CD4-positive, alpha-beta T cell (primary cell): ENCODE data around the gene KCNH1. TPM values are rescaled to one million over a fixed set of nuclear protein-coding genes. Genes with fewer than 3 reads are reported as not detected.

Experiments used
- ATAC-seq: fragments of 200-7000 bp; cut with Tn5 transposase; one replicate; pipeline ENCODE4 v1.10.0; 2022; ENCODE audit warnings: mild to moderate bottlenecking; ENCODE audit not compliant: poor library complexity
- CTCF ChIA-PET: fragments of 350-600 bp; sonication (Branson Sonifier 250); formaldehyde crosslinking; loops from one replicate; lab custom pipeline; 2021; ENCODE audit warnings: antibody characterized with exemption, inconsistent platforms; lab: Charles Lee
- POLR2A ChIA-PET: fragments of 350-600 bp; sonication (Branson Sonifier 250); formaldehyde crosslinking; loops from one replicate; lab custom pipeline; 2021; ENCODE audit warnings: antibody characterized with exemption, inconsistent platforms; lab: Charles Lee
- DNase-seq, 14 experiments: peaks; one replicate each; pipeline ENCODE4 v3.0.0-alpha.2; 2013 to 2020; ENCODE audit warnings: mixed read lengths in 2 of 14
- H3K27ac ChIP-seq, 2 donors: one replicate each; pipeline versions ENCODE4 v1.5.1 to v1.7.0; 2013; ENCODE audit warnings: low read length in 2 of 2, low read depth in 1 of 2, mild to moderate bottlenecking in 1 of 2
- H3K27me3 ChIP-seq, 2 experiments: 1 replicate in 1 of 2; 2 replicates in 1 of 2; pipeline versions ENCODE4 v1.6.1 to v1.7.0; 2013; ENCODE audit warnings: low read length in 2 of 2, control low read depth in 1 of 2, mild to moderate bottlenecking in 1 of 2, moderate library complexity in 1 of 2; ENCODE audit not compliant: insufficient read depth in 2 of 2, control insufficient read depth in 1 of 2
- H3K36me3 ChIP-seq: one replicate; pipeline ENCODE4 v1.6.1; 2013; ENCODE audit warnings: low read length, control low read depth; ENCODE audit not compliant: insufficient read depth
- H3K4me1 ChIP-seq: one replicate; pipeline ENCODE4 v1.6.1; 2013; ENCODE audit warnings: low read length, control low read depth; ENCODE audit not compliant: insufficient read depth
- H3K4me3 ChIP-seq: one replicate; pipeline ENCODE4 v1.5.1; 2013; ENCODE audit warnings: mild to moderate bottlenecking, low read length, moderate library complexity
- H3K9me3 ChIP-seq, 2 experiments: 1 replicate in 1 of 2; 2 replicates in 1 of 2; pipeline versions ENCODE4 v1.6.1 to v1.7.0; 2013; ENCODE audit warnings: low read length in 2 of 2, mild to moderate bottlenecking in 2 of 2, control low read depth in 1 of 2, moderate library complexity in 1 of 2; ENCODE audit not compliant: control insufficient read depth in 1 of 2, insufficient read depth in 1 of 2
- H3K27ac Mint-ChIP-seq: one replicate; pipeline ENCODE4 v1.8.0; 2020; ENCODE audit warnings: mixed read lengths
- H3K27me3 Mint-ChIP-seq: one replicate; pipeline ENCODE4 v1.8.0; 2021; ENCODE audit warnings: mixed read lengths
- H3K36me3 Mint-ChIP-seq: one replicate; pipeline ENCODE4 v1.8.0; 2021; ENCODE audit warnings: low read depth, mixed read lengths
- H3K4me1 Mint-ChIP-seq: one replicate; pipeline ENCODE4 v1.8.0; 2021; ENCODE audit warnings: low read depth, mixed read lengths
- H3K4me3 Mint-ChIP-seq: one replicate; pipeline ENCODE4 v1.8.0; 2020; ENCODE audit warnings: mild to moderate bottlenecking, mixed read lengths
- H3K9me3 Mint-ChIP-seq: one replicate; pipeline ENCODE4 v1.8.0; 2020; ENCODE audit warnings: mixed read lengths
- intact Hi-C, 2 experiments: fragments of 100-400 bp; cut with DNase I in 1 of 2; cut with micrococcal nuclease in 1 of 2; formaldehyde crosslinking; loops; one replicate each; pipeline versions ENCODE4 v1.15.1 to v1.9.0; 2023 to 2025; cut with DNase I, micrococcal nuclease
- total RNA-seq, 174 experiments: library from RNA in 2 of 174; stranded (reverse) in 2 of 174; gene quantifications; one replicate each; pipeline ENCODE4 v1.2.3 and lab custom pipeline; 2021 to 2026
- TF ChIP-seq, protein P1 (sequence below): fragments of 200-600 bp; IDR thresholded peaks from one replicate; pipeline ENCODE4 v1.8.0; 2022; ENCODE audit warnings: antibody characterized with exemption, mild to moderate bottlenecking

KCNH1 gene
- total RNA-seq, 2 experiments from 2014 or later, result not detected

DNA sequence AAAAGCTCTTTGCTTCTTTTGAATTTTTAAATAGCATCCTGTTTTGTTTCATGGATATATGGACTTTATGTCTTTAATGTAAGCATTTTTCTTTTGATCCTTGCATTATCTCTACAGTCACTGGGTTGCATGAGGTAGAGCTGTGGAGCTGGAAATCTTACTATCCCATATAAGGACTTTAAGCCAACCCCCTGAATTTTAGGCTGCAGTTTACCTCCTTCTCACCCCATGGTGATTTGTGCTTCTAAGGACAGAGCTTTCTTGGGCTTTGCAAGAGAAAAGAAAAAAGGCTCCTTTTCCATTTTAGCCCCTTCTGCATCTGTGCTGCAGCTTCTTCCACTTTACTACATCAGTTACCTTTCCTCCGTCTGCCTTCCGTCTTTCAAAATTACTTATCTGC lies 431.4 kb downstream of the KCNH1 start:
- Histone ChIP-seq H3K4me1 (no peaks in the 10 kb centered on the region), H3K36me3 (no peaks in the 10 kb centered on the region), H3K27me3 (no peaks in the 10 kb centered on the region), H3K9me3 (peaks cover 0 to 4% of the 10 kb centered on the region in 2 experiments), H3K4me3 (no peak overlapping the region), H3K27ac (no peak overlapping the region)
- Mint-ChIP-seq H3K27me3 (no peaks in the 10 kb centered on the region), H3K27ac (no peak overlapping the region), H3K36me3 (no peaks in the 10 kb centered on the region), H3K9me3 (no peaks in the 10 kb centered on the region), H3K4me3 (no peak overlapping the region), H3K4me1 (no peaks in the 10 kb centered on the region)
- ATAC-seq (no peak), DNase-seq (no peak)
- TF ChIP-seq, protein P1, sequence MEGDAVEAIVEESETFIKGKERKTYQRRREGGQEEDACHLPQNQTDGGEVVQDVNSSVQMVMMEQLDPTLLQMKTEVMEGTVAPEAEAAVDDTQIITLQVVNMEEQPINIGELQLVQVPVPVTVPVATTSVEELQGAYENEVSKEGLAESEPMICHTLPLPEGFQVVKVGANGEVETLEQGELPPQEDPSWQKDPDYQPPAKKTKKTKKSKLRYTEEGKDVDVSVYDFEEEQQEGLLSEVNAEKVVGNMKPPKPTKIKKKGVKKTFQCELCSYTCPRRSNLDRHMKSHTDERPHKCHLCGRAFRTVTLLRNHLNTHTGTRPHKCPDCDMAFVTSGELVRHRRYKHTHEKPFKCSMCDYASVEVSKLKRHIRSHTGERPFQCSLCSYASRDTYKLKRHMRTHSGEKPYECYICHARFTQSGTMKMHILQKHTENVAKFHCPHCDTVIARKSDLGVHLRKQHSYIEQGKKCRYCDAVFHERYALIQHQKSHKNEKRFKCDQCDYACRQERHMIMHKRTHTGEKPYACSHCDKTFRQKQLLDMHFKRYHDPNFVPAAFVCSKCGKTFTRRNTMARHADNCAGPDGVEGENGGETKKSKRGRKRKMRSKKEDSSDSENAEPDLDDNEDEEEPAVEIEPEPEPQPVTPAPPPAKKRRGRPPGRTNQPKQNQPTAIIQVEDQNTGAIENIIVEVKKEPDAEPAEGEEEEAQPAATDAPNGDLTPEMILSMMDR, result no peak
- CTCF ChIA-PET, result no interaction called here
- intact Hi-C loops, result no loop called here
- POLR2A ChIA-PET, result no interaction called here

DNA sequence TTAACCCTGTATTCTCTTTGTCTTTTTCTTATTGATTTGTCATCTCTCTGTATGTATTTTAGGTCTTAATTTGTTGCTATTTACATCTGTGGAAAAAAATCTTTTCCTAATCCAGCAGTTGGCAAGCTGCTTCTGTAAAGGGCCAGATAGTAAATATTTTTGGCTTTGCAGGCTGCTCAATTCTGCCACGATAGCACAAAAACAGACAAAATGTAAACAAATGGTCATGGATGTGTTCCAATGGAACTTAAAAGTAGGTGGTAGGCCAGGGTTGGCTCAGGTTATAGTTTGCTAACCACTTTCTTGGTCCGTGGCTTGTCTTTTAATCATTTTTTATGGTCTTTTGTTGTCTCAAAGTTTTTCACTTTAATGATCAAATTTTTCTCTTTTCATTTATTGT lies 433.4 kb downstream of the KCNH1 start:
- H3K27ac Mint-ChIP-seq, result no peak overlapping the region
- ATAC-seq (no peak), DNase-seq (no peak)
- intact Hi-C loops, result no loop called here
- TF ChIP-seq, protein P1, result no peak
- no peaks in the 10 kb centered on the region for H3K9me3 Mint-ChIP-seq
- Histone ChIP-seq H3K4me1 (no peaks in the 10 kb centered on the region), H3K27ac (no peak overlapping the region), H3K36me3 (no peaks in the 10 kb centered on the region), H3K4me3 (no peak overlapping the region), H3K9me3 (peaks cover 0 to 4% of the 10 kb centered on the region in 2 experiments), H3K27me3 (no peaks in the 10 kb centered on the region)
- no peak overlapping the region for H3K4me3 Mint-ChIP-seq
- ChIA-PET POLR2A (no interaction called here), CTCF (no interaction called here)
- no peaks in the 10 kb centered on the region for H3K27me3 Mint-ChIP-seq
- no peaks in the 10 kb centered on the region for H3K4me1 Mint-ChIP-seq
- no peaks in the 10 kb centered on the region for H3K36me3 Mint-ChIP-seq

DNA sequence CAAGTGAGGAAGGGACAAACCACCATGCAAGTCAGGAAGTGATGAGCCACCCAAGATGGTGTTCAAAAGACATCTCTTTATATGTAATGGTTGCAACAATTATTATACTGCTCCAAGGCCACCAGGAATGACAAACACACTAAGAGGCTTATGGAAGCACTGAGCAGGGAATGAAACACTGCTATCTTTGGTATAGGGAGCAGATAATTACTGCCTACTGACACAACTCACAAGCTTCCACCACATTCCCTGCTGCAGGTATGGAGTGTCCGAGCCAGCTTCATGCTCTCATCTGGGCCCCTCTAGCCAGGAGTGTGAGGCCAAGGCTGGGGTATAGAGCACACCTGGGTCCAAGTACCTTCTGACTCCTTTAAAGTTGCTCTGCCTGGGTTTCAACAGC lies 433.9 kb downstream of the KCNH1 start:
- intact Hi-C loops, result no loop called here
- DNase-seq (no peak), ATAC-seq (no peak)
- Histone ChIP-seq H3K36me3 (no peaks in the 10 kb centered on the region), H3K27me3 (no peaks in the 10 kb centered on the region), H3K4me3 (no peak overlapping the region), H3K4me1 (no peaks in the 10 kb centered on the region), H3K9me3 (peaks cover 0 to 4% of the 10 kb centered on the region in 2 experiments), H3K27ac (no peak overlapping the region)
- no peak overlapping the region for H3K27ac Mint-ChIP-seq
- CTCF ChIA-PET, result no interaction called here
- TF ChIP-seq, protein P1, result no peak
- no peaks in the 10 kb centered on the region for H3K4me1 Mint-ChIP-seq
- H3K36me3 Mint-ChIP-seq, result no peaks in the 10 kb centered on the region
- H3K9me3 Mint-ChIP-seq, result no peaks in the 10 kb centered on the region
- no peaks in the 10 kb centered on the region for H3K27me3 Mint-ChIP-seq
- POLR2A ChIA-PET, result no interaction called here
- no peak overlapping the region for H3K4me3 Mint-ChIP-seq
